GM19438 (cell line): ENCODE measurements around the gene FOXP1.

Source experiments
- ATAC-seq: cut with Tn5 transposase; IDR thresholded peaks from one replicate; pipeline ENCODE4 v1.9.1; 2021; ENCODE audit warnings: low read depth; ENCODE audit not compliant: unreplicated experiment

Gene FOXP1

DNA sequence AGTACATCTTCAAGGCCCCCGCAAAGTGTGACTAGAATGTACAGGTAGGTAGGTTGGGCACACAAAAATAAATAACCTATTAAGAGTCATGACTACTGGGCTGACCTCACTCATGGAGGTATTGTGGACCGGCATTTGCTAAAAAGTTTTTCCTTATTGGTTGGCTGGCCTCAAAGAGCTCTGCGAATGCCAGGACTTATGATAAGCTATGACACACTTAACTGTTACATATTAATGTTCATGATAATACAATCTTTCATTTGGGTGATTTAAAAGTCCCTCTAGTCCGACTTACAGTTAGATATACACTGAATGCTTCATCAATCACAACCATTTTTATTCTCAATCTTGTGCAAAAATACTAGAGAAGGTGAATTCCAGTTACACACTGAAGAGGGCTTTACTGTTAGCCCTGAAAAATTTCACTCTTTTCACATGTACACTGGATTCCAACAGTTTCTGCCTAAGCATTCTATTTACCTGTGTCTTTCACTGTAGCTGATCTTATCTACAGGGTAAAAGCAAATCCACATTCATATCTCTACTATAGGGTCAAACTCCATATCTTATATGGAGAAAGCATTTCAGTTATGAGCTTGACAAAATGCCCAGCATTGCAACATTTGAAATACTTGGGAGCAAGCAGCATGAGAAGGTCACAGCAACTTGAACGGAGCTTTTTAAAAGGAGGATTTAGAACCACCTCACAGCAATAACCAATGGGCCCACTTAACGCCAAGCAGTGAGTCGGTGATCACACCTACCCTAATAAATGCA lies 329.1 kb downstream of the FOXP1 start:
- no peak for ATAC-seq

DNA sequence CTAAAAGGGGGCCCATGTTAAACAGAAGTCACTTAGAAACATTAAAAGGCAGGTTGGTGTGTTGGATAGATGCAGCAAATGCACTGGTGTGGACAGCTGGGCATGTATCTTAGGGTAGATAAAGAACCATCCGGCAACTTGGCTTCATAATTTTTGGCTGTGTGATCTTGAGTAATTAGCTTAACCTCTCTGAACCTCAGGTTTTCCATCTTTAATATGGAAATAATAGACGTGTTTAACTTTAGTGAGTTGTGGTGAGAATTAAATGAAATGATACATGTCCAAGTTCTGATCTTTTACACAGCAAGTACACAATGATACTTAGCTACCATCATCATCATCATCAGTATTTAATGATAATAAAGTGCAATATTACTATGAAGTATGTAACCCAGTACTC lies 330.4 kb downstream of the FOXP1 start:
- ATAC-seq, result no peak

GRCh38 chr3:71252466-71252865 lies 331.1 kb downstream of the FOXP1 start:
- ATAC-seq, result no peak

- ATAC-seq, result no peak
These were observed 332.3 kb downstream of the FOXP1 start for GRCh38 chr3:71251156-71251775.

DNA sequence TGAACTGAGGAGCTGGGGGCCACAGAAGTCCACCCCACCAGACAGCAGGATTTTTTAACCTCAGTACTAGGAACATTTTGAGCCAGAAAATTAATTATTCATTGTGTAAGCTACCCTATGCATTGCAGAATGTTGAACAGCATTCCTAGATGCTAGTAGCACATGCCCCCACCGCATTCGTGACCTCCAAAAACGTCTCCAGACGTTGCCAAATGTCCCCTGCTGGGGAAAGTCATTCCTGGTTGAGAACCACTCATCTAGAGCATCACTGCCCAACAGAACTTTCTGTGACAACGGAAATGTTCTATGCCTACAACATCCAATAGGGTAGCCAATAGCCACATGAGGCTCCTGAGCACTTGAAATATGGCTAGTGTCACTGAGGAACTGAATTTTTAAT lies 333.5 kb downstream of the FOXP1 start:
- ATAC-seq, result no peak

DNA sequence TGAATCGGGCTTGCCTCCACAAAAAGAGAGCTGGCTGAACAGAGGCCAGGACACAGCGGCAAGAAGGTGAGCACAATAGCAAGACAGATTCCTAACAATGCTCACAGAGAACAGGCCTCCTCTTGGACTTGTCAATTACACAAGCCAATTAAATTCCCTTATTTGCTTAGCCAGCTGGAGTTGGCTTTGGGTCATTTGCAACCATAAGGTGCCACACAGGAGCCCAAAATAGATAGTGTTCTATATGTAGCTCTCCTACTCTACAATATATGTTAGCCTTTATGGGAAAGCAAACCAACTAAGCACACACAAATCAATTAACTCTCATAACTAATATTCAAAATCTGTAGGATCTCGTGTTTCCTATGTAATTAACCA lies 335.6 kb downstream of the FOXP1 start:
- no peak for ATAC-seq

DNA sequence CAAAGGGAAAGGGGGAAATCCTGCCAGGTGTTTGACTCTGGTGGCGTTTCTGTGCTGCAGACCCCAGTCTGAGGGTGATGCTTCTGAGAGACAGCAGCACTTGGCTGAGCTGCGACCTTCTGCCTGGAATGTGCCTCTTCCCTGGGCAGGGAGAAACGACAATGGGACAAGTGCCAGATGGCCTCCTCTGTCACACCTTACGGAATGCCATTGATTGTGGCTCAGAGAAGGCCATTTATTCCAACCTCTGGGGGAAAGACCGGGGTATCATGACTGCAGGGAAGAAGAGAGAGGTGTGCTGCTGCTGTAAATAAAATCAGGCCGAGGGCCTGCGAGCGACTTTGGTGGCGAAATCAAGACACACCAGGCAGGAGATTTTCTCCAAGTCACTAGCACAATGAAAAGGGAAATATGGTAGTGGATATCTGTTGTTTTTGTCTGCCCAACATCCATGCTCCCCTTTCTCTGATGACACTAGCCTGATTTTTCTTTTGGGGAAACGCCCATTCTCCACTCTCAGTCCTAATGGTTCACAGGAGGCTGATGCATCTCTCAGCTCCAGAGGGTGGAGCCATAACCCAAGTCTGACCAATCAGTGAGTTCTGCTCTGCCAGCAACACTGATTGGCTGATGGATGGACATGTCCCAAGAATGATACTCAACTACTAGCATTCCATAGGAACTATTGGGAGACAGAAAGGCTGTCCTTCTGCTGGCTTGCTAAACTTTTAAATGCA lies 336.1 kb downstream of the FOXP1 start:
- ATAC-seq, result no peak

DNA sequence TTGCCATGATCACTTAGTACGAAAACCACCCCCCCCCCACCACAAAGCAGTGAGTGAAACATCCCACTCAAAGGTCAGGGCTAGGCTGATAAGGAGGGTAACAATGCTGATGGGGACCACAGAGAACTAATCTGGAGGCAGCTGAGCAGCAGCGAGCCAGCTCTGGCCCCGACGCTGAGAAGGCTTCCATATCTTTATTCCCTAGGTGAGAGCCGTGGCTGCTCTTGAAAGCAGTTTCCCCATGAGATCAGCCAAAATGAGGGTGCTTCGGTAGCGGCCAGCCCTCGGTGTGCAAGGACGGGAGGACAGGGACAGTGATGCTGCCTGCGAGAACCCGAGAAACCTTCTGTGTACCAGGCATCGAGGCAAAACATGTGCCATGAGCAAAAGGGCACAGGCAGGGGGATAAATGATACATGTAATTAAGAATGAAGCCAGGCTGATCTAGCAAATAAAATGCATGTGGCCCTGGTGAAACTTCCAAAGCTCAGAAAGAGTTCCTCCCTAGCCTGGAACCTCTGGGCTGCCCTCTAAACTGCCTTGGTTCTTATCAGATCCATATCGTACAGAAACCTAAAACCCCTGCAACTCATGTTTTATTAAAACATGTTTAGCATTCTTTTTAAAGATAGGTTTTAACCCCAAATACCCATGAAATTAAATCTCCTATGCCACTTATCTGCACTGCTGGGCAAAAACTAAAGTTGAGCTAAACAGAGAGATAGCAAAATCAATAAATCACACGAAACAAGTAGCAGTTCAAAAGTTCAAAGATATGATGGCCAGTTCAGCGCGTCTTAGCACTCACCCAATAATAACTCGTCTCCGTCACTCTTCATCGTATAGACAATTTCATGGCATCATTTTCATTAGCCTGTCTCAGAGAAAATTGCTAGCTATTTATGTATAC lies 337.3 kb downstream of the FOXP1 start:
- no peak for ATAC-seq

GRCh38 chr3:71244826-71245488 lies 338.6 kb downstream of the FOXP1 start:
- ATAC-seq, result no peak

DNA sequence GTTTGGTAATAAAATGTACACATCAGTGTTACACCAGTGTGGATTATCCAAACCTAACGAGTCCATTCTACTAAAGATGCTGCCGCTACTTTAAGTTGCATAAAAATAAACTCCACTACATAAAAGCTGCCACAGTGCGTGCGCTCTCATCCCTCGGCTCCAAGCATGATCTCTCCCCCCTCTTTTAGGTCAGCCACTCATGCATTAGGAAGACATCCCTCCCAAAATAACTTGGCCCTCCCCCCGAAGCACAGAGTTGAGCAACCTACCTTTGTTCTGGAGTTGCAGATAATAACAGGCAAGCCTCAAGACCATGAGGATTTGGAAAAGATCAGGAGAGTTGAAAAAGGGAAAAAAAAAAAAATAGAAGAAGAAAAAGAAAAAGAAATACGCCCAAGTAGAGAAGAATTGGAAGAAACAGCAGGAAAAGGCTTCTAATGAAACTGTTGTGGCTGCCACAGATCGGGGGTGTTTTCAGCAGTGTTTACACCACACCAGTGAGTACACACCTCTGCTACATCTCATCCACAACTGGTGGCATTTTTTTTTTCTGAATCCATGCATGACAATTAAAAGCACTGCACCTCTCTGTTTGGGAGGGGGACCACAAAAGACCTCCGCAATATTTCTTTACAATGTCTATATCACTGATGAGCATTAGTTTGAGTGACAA lies 339.2 kb downstream of the FOXP1 start:
- ATAC-seq, result no peak

- no peak for ATAC-seq
These were observed 340.3 kb downstream of the FOXP1 start for GRCh38 chr3:71243229-71243628.

GRCh38 chr3:71241981-71242560 lies 341.5 kb downstream of the FOXP1 start:
- ATAC-seq, result no peak

DNA sequence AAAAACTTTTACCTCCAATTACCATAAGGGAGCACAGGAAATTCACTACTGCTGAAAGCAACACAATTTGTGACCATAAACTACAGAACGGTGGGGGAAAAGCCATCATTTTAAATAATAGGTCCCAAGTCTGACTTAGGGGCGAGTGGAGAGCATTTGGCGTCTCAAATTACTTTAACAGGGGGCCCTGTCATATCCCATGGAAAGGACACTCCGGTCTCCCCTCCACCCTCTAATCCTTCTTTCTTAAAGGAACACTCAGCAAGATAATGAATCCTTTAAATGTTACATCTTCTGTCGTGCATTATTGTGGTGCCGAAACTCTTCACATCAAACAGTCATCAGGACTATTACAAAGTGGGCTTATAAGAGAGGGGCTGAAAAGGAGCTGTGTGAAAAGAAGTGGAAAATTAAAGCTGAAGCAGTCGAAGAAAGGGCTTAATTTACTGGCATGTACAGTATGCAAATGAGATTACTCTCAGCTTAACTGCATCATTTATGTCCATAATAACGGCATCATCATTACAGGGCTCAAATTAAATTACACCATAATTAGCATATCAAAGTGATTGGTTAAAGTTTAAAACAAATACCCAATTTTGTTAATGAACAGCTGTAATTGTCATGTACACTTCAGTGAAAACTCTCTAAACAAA lies 342.2 kb downstream of the FOXP1 start:
- no peak for ATAC-seq

DNA sequence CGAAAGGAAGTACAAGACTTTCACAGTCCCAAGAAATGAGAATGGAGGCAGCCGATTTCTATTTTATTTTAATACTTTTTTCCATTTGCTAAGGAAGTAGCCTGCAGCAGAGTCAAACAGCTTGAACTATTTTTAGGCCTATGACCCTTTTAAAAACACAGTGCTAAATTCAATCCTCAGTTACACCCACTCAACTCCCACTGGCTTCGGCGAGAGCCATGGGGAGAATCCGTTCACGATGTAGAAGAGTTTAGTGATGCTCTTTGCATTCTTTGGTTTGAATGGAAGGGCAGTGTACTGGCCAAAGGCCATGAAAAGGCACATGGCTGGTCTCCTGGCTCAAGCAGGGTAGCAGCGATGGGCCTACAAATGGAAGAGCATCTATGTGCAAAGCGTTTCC lies 343.5 kb downstream of the FOXP1 start:
- no peak for ATAC-seq

GRCh38 chr3:71238355-71238757 lies 345.2 kb downstream of the FOXP1 start:
- ATAC-seq, result no peak

DNA sequence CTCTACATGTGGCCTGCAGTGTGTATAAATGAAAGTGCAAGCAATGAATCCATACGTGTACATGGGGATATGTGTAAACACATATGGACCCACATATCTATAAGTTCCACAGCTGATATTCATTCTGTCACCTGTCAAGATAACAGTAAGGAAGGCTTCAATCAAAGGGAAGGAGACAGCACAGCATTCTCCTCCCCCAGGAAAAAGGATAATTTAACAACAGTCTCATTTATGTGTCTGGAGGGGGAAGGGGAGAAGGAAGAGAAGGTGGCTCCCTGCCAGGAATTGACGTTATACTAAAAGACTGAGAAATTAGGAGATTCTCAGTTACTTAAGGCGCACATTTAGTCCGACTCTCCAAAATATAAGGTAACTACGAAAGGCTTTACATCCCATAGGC lies 345.9 kb downstream of the FOXP1 start:
- ATAC-seq, result no peak

- ATAC-seq, result no peak
These were observed 347.7 kb downstream of the FOXP1 start for GRCh38 chr3:71235846-71236245.

DNA sequence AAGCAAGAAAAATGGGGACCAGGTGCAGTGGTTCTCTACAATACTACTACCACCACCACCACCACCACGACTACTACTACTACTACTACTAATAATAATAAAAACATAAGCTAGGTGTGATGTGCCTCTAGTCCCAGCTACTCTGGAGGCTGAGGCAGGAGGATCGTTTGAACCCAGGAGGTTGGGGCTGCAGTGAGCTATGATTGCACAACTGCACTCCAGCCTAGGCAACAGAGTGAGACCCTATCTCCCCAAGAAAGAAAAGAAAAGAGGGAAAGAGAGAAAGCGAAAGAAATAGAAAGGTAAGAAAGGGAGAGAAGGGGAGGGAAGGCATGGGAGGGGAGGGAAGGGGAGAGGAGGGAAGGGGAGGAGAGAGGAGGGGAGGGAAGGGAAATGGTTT lies 350.6 kb downstream of the FOXP1 start:
- ATAC-seq, result no peak

DNA sequence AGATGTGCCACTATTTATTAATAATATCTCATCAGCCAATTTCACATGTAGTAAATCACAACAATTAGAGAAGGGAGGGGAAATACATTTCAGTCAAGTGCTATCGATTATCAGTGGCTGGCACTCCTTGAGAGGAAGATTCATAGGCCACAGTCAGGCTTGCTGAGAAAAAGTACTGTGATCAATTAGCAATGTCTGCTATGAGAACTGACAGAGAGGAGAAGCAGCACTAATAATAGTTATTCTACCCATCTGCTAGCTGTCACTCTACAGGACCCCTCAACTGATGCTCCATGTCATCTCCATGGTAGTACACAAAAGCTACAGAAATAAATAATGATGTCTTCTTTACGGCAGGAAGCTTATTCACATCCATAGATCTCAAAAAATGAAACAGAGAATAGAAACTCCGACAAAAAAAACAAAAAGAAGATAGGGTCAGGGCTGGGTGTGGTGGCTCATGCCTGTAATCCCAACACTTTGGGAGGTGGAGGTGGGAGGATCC lies 351.3 kb downstream of the FOXP1 start:
- ATAC-seq, result no peak
